HepG2 (cell line): ENCODE data around the gene HMGN1. TPM values are rescaled to one million over a fixed set of nuclear protein-coding genes. Genes with fewer than 3 reads are reported as not detected.

Source experiments
- AKAP8 ChIP-seq: sonication (generic); formaldehyde crosslinking; IDR thresholded peaks from 2 replicates; pipeline ENCODE4 v1.5.1; 2020; ENCODE audit warnings: mild to moderate bottlenecking, missing genetic modification reagents
- BCL6 ChIP-seq: IDR thresholded peaks from 2 replicates; pipeline ENCODE4 v1.6.1; 2016; ENCODE audit warnings: missing genetic modification reagents, missing compliant biosample characterization
- GLI4 ChIP-seq: sonication (generic); formaldehyde crosslinking; IDR thresholded peaks from 2 replicates; pipeline ENCODE4 v1.5.1; 2020; ENCODE audit warnings: missing genetic modification reagents, mild to moderate bottlenecking, moderate library complexity, borderline replicate concordance
- GTF3A ChIP-seq: sonication (generic); formaldehyde crosslinking; conservative IDR thresholded peaks from 2 replicates; pipeline ENCODE4 v1.4.0; 2020; ENCODE audit warnings: mild to moderate bottlenecking, missing genetic modification reagents
- HCFC1 ChIP-seq: fragments of 150-350 bp; IDR thresholded peaks from 2 replicates; pipeline ENCODE4 v1.6.1; 2014; ENCODE audit warnings: low read depth, low read length
- MTA1 ChIP-seq: sonication (generic); formaldehyde crosslinking; IDR thresholded peaks from 2 replicates; pipeline ENCODE4 v1.4.0; 2020; ENCODE audit warnings: missing genetic modification reagents, mild to moderate bottlenecking, borderline replicate concordance
- MTA3 ChIP-seq: sonication (generic); formaldehyde crosslinking; IDR thresholded peaks from 2 replicates; pipeline ENCODE4 v1.4.0; 2020; ENCODE audit warnings: missing genetic modification reagents
- MXI1 ChIP-seq: IDR thresholded peaks from 3 replicates; pipeline ENCODE4 v1.6.1; 2012; ENCODE audit warnings: low read depth, low read length, inconsistent platforms, borderline replicate concordance
- PAX8 ChIP-seq: sonication (generic); formaldehyde crosslinking; IDR thresholded peaks from 2 replicates; pipeline ENCODE4 v1.8.0; 2022; ENCODE audit warnings: mild to moderate bottlenecking, missing genetic modification reagents, borderline replicate concordance
- POGZ ChIP-seq: sonication (generic); formaldehyde crosslinking; IDR thresholded peaks from 2 replicates; pipeline ENCODE4 v1.4.0; 2020; ENCODE audit warnings: mild to moderate bottlenecking, missing genetic modification reagents
- REL ChIP-seq: sonication (generic); formaldehyde crosslinking; conservative IDR thresholded peaks from 2 replicates; pipeline ENCODE4 v1.8.0; 2022; ENCODE audit warnings: mild to moderate bottlenecking, missing genetic modification reagents, moderate library complexity
- RFXAP ChIP-seq: sonication (generic); formaldehyde crosslinking; IDR thresholded peaks from 2 replicates; pipeline ENCODE4 v1.4.0; 2020; ENCODE audit warnings: missing genetic modification reagents, borderline replicate concordance
- SALL1 ChIP-seq: sonication (generic); formaldehyde crosslinking; IDR thresholded peaks from 2 replicates; pipeline ENCODE4 v1.8.0; 2022; ENCODE audit warnings: mild to moderate bottlenecking, missing genetic modification reagents
- ZFP90 ChIP-seq: sonication (generic); formaldehyde crosslinking; IDR thresholded peaks from 2 replicates; pipeline ENCODE4 v1.8.0; 2022; ENCODE audit warnings: missing genetic modification reagents, mild to moderate bottlenecking, inconsistent platforms, borderline replicate concordance
- ZNF546 ChIP-seq: sonication (generic); formaldehyde crosslinking; conservative IDR thresholded peaks from 2 replicates; pipeline ENCODE4 v1.8.1; 2023; ENCODE audit warnings: mild to moderate bottlenecking, missing genetic modification reagents
- ZNF724P ChIP-seq: sonication (generic); formaldehyde crosslinking; IDR thresholded peaks from 2 replicates; pipeline ENCODE4 v1.8.0; 2022; ENCODE audit warnings: missing genetic modification reagents, borderline replicate concordance
- polyA plus RNA-seq, 8 experiments: library from polyadenylated mRNA; depleted of rRNA in 3 of 8; stranded (reverse) in 7 of 8; unstranded in 1 of 8; fragments of >200 nt; fragmentation: Illumina TruSeq in 4 of 8; extraction: Trizol in 4 of 8; gene quantifications; 2 replicates each; pipeline versions ENCODE4 v1.2.1 to v1.2.3, GENCODE V29; 2011 to 2016; ENCODE audit warnings: low read depth in 4 of 8, missing spikeins in 1 of 8, mixed read lengths in 1 of 8; ENCODE audit not compliant: insufficient read depth in 1 of 8
- total RNA-seq, 5 experiments: library from RNA; depleted of rRNA; stranded (reverse); fragments of >200 nt; fragmentation: Illumina TruSeq; extraction: Trizol; gene quantifications; 2 replicates each; pipeline ENCODE4 v1.2.3, GENCODE V29; 2016; ENCODE audit warnings: low read depth in 1 of 5
- TF ChIP-seq, protein P1 (sequence below): sonication (generic); formaldehyde crosslinking; IDR thresholded peaks from 2 replicates; pipeline ENCODE4 v1.4.0; 2020; ENCODE audit warnings: low read depth, mild to moderate bottlenecking, missing genetic modification reagents
- TF ChIP-seq, protein P2 (sequence below): sonication (generic); formaldehyde crosslinking; IDR thresholded peaks from 2 replicates; pipeline ENCODE4 v1.5.0; 2020; ENCODE audit warnings: mild to moderate bottlenecking, missing genetic modification reagents, borderline replicate concordance
- TF ChIP-seq, protein P3 (sequence below): sonication (generic); formaldehyde crosslinking; IDR thresholded peaks from 2 replicates; pipeline ENCODE4 v1.4.0; 2020; ENCODE audit warnings: missing genetic modification reagents
- TF ChIP-seq, protein P4 (sequence below): sonication (generic); formaldehyde crosslinking; IDR thresholded peaks from 2 replicates; pipeline ENCODE4 v1.4.0; 2020; ENCODE audit warnings: mild to moderate bottlenecking, missing genetic modification reagents
- TF ChIP-seq, protein P5 (sequence below): sonication (generic); formaldehyde crosslinking; IDR thresholded peaks from 2 replicates; pipeline ENCODE4 v1.8.1; 2022; ENCODE audit warnings: mild to moderate bottlenecking, missing genetic modification reagents

HMGN1 gene
- total and polyA plus RNA-seq, 2 of the 13 experiments (the other 11 are each of a cell fraction or from before 2014, with no cell fraction given), result 104 to 286 TPM

DNA sequence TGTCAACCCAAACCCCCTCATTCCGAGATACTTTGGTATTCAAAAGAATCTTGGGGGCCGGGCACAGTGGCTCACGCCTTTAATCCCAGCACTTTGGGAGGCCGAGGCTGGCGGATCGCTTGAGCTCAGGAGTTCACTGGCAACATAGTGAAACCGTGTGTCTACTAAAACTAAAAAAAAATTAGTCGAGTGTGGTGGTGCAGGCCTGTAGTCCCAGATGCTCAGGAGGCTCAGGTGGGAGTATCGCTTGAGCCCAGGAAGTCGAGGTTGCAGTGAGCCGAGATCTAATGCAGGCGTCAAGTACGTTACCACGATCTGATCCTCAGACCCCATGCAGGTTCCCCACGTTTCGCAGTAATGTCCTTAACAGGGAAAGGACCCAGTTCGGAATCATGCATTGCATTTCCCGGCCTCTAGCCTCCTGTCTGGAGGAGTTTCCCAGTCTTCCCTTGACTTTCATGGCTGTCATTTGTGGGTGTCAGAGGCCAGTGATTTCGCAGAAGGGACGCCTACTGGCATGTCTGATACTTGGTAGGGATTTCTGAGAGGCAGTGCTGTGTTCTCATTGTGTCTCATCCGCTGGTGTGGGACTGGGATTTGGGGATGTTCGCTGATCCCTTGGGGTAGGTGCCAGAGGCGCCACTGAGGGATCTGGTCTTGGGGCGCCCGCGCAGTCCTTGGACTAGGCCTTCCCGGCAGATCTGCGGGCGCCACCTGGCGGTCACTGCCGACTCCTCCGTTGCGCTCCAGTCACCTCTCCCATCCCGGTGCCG, 39.3 kb upstream of the HMGN1 start (continued):
- TF ChIP-seq, protein P1, sequence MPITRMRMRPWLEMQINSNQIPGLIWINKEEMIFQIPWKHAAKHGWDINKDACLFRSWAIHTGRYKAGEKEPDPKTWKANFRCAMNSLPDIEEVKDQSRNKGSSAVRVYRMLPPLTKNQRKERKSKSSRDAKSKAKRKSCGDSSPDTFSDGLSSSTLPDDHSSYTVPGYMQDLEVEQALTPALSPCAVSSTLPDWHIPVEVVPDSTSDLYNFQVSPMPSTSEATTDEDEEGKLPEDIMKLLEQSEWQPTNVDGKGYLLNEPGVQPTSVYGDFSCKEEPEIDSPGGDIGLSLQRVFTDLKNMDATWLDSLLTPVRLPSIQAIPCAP (CRISPR knock-in tag), result no peak
- TF ChIP-seq GTF3A (CRISPR knock-in tag) (no peak), GLI4 (CRISPR knock-in tag) (no peak), MXI1 (peak; percentile 50; the same call in 2 of the 3 replicates), SALL1 (peak; percentile 41; the same call in 1 of the 2 replicates), RFXAP (no peak), REL (CRISPR knock-in tag) (no peak), HCFC1 (no peak), PAX8 (CRISPR knock-in tag) (no peak), BCL6 (CRISPR knock-in tag) (0 out of 2 replicates have a peak, but pooled peaks have one; percentile 44), ZFP90 (peak; percentile 41; the same call in 1 of the 2 replicates), AKAP8 (CRISPR knock-in tag) (peak; percentile 34; the same call in 1 of the 2 replicates), MTA3 (CRISPR knock-in tag) (no peak), ZNF546 (0 out of 2 replicates have a peak, but pooled peaks have one; percentile 13), ZNF724P (CRISPR knock-in tag) (no peak), MTA1 (CRISPR knock-in tag) (no peak; the same call in 1 of the 2 replicates), POGZ (CRISPR knock-in tag) (no peak)
- TF ChIP-seq, protein P2, sequence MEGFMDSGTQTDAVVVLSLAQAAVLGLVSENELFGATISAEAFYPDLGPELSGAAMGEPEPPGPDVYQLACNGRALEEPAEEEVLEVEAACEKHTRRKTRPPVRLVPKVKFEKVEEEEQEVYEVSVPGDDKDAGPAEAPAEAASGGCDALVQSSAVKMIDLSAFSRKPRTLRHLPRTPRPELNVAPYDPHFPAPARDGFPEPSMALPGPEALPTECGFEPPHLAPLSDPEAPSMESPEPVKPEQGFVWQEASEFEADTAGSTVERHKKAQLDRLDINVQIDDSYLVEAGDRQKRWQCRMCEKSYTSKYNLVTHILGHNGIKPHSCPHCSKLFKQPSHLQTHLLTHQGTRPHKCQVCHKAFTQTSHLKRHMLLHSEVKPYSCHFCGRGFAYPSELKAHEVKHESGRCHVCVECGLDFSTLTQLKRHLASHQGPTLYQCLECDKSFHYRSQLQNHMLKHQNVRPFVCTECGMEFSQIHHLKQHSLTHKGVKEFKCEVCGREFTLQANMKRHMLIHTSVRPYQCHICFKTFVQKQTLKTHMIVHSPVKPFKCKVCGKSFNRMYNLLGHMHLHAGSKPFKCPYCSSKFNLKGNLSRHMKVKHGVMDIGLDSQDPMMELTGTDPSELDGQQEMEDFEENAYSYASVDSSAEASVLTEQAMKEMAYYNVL (CRISPR knock-in tag), result no peak
- TF ChIP-seq, protein P3, sequence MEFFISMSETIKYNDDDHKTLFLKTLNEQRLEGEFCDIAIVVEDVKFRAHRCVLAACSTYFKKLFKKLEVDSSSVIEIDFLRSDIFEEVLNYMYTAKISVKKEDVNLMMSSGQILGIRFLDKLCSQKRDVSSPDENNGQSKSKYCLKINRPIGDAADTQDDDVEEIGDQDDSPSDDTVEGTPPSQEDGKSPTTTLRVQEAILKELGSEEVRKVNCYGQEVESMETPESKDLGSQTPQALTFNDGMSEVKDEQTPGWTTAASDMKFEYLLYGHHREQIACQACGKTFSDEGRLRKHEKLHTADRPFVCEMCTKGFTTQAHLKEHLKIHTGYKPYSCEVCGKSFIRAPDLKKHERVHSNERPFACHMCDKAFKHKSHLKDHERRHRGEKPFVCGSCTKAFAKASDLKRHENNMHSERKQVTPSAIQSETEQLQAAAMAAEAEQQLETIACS (CRISPR knock-in tag), result peak; percentile 45; the same call in 1 of the 2 replicates
- TF ChIP-seq, protein P4, sequence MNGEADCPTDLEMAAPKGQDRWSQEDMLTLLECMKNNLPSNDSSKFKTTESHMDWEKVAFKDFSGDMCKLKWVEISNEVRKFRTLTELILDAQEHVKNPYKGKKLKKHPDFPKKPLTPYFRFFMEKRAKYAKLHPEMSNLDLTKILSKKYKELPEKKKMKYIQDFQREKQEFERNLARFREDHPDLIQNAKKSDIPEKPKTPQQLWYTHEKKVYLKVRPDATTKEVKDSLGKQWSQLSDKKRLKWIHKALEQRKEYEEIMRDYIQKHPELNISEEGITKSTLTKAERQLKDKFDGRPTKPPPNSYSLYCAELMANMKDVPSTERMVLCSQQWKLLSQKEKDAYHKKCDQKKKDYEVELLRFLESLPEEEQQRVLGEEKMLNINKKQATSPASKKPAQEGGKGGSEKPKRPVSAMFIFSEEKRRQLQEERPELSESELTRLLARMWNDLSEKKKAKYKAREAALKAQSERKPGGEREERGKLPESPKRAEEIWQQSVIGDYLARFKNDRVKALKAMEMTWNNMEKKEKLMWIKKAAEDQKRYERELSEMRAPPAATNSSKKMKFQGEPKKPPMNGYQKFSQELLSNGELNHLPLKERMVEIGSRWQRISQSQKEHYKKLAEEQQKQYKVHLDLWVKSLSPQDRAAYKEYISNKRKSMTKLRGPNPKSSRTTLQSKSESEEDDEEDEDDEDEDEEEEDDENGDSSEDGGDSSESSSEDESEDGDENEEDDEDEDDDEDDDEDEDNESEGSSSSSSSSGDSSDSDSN (CRISPR knock-in tag), result peak; percentile 44
- TF ChIP-seq, protein P5, sequence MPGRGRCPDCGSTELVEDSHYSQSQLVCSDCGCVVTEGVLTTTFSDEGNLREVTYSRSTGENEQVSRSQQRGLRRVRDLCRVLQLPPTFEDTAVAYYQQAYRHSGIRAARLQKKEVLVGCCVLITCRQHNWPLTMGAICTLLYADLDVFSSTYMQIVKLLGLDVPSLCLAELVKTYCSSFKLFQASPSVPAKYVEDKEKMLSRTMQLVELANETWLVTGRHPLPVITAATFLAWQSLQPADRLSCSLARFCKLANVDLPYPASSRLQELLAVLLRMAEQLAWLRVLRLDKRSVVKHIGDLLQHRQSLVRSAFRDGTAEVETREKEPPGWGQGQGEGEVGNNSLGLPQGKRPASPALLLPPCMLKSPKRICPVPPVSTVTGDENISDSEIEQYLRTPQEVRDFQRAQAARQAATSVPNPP (CRISPR knock-in tag), result no peak
